Activated T-helper 1 cell treated with anti-CD3 and anti-CD28 coated beads, Interleukin-2, amount 50 U/mL, for 16 hours (primary cell): ENCODE data around the gene DIDO1.

Source experiments
- DNase-seq, 2 donors: peaks; one replicate each; pipeline ENCODE4 v3.0.0-alpha.2; 2020; ENCODE audit warnings: low read depth in 1 of 2, low spot score in 1 of 2

DIDO1 gene

GRCh38 chr20:62835931-62836861 lies 90.1 kb downstream of the DIDO1 start:
- DNase-seq, result no peak

GRCh38 chr20:62834967-62835730 lies 91.2 kb downstream of the DIDO1 start:
- no peak for DNase-seq

- DNase-seq, result no peak
Observed at GRCh38 chr20:62832951-62833391, 93.3 kb downstream of the DIDO1 start.

DNA sequence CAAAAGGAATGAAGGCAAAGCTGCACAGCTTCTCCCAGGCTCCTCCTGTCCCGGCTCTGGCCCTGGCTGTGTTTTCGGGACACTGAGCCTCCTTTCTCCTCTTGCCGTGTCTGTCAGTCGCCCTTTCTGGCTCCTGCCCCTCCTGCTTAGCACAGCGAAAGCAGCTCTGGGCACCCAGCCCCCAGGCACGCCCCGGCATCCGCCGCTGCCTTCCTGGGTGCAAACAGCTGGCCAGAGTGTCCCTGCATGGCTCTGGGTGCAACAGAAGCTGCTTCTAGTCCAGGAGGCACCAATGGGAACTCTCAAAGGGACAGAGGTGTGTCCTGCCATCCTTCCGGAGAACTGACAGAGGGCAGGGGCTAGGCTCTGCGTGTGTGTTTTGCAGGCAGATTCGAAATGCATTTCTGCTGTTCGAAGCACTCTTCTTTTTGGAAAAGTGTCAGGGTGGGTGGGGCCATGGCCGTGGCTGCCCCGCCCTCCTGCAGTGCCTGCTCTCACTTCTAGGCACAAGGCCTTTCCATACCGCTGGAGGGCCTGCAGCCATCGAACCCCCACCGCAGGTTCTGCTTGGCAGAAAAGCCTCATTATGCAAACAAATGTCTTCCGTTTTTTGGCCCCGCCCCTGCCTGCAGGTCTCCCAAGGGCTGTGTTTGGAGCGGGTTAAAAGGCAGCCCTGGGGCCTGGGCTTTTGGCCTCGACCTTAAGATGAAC lies 93.9 kb downstream of the DIDO1 start:
- DNase-seq, result no peak

GRCh38 chr20:62831854-62832211 lies 94.5 kb downstream of the DIDO1 start:
- no peak for DNase-seq

DNA sequence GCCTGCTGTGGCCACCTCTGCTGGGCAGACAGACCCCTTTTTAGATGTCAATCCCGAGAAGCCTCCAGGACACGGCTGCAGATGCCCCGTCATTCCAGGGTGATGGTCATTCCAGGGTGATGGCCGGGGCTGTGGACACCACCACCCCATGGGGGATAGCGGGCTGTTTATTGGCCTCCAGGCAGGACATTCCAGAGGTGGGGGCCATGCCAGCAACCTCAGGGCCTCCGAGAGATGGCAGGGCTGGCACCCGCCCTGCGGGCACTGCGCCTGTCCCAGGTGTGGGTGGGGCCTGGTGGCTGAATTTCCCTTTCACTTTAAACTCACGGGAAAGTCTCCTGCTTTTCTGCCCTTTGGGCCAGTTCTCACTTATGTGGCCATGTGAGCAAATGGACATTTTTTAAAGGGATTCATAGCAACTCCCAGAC lies 94.9 kb downstream of the DIDO1 start:
- no peak for DNase-seq

- DNase-seq, result no peak
Observed at GRCh38 chr20:62830821-62831220, 95.5 kb downstream of the DIDO1 start.

- no peak for DNase-seq
Observed at GRCh38 chr20:62830251-62830650, 96.1 kb downstream of the DIDO1 start.

- DNase-seq, result no peak
Observed at GRCh38 chr20:62829231-62830230, 96.8 kb downstream of the DIDO1 start.

DNA sequence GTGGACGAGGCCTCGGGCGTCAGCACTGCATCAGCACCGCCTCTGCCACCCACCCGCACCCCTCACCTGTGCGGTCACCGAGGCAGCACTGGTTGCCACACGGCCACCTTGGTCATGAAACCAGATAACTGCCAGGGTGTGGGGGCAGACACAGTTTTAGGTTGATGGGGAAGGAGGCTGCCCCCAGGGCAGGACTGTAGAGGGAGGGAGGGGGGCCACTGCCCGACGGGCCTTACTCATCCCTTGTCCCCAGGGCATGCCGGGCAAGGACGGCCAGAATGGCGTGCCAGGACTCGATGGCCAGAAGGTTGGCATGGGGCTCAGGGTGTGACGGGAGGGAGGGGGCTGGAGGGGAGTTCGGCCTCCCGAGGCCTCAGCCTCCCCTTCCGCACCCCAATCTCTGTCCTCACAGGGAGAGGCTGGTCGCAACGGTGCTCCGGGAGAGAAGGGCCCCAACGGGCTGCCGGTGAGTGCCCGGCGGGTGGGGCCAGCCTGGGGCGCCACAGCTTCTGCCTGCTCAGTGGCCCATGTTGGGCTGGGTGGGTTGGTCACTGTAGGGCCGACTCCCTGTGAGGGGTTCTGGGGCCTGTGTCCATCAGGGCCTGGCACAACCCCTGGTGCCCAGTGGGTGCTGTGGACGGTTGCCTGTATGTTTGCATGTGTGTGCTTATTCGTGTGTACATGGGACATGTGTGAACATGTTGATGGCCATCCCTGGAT lies 97.6 kb downstream of the DIDO1 start:
- DNase-seq, result no peak

GRCh38 chr20:62828051-62828450 lies 98.3 kb downstream of the DIDO1 start:
- DNase-seq, result no peak
